Thyroid gland (tissue), 4 donors: Measurements from ENCODE around the gene ZNF264.

ENCODE experiments used
- CTCF ChIP-seq, 6 experiments: fragments of 200-600 bp in 3 of 6; fragments of 450-650 bp in 3 of 6; sonication (generic) in 3 of 6; IDR thresholded peaks; one replicate each; pipeline ENCODE4 v1.5.1; 2016 to 2019; ENCODE audit warnings: antibody characterized with exemption in 6 of 6, mild to moderate bottlenecking in 2 of 6, inconsistent platforms in 1 of 6, moderate library complexity in 1 of 6
- POLR2A ChIP-seq, 2 donors: fragments of 450-650 bp; IDR thresholded peaks; one replicate each; pipeline ENCODE4 v1.6.1; 2017; ENCODE audit warnings: antibody characterized with exemption in 2 of 2, mild to moderate bottlenecking in 2 of 2, moderate library complexity in 1 of 2

GRCh38 chr19:57210381-57210780 is 19.1 kb downstream of the ZNF264 start:
- TF ChIP-seq CTCF (IDR thresholded peaks at IDR 0.05) = no peak
- TF ChIP-seq POLR2A (IDR thresholded peaks at IDR 0.05) = no peak
